Neural progenitor cell (in vitro differentiated cells): ENCODE results near the gene SRPK1.

ENCODE experiments used
- EZH2 ChIP-seq: fragments of 200-600 bp; sonication (generic); IDR thresholded peaks from 2 replicates; pipeline ENCODE4 v1.6.1; 2017; ENCODE audit warnings: antibody characterized with exemption, mild to moderate bottlenecking, moderate library complexity
- TF ChIP-seq, protein P1 (sequence below): fragments of 200-600 bp; sonication (generic); IDR thresholded peaks from 2 replicates; pipeline ENCODE4 v1.5.1; 2017; ENCODE audit warnings: antibody characterized with exemption, mild to moderate bottlenecking

DNA sequence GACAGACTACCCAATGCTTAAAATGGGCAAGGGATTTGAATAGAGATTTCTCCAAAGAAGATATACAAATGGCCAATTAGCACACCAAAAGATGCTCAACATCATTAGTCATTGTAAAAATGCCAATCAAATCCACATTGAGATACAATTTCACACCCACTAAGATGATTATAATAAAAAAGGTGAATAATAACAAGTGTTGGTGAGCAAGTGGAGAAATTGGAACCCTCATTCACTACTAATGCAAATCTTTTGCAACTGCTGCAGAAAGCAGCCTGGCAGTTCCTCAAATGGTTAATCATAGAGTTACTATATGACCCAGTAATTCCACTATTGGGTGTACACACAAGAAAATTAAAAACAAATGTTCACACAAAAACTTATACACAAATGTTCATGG lies 103.4 kb downstream of the SRPK1 start:
- TF ChIP-seq, protein P1, sequence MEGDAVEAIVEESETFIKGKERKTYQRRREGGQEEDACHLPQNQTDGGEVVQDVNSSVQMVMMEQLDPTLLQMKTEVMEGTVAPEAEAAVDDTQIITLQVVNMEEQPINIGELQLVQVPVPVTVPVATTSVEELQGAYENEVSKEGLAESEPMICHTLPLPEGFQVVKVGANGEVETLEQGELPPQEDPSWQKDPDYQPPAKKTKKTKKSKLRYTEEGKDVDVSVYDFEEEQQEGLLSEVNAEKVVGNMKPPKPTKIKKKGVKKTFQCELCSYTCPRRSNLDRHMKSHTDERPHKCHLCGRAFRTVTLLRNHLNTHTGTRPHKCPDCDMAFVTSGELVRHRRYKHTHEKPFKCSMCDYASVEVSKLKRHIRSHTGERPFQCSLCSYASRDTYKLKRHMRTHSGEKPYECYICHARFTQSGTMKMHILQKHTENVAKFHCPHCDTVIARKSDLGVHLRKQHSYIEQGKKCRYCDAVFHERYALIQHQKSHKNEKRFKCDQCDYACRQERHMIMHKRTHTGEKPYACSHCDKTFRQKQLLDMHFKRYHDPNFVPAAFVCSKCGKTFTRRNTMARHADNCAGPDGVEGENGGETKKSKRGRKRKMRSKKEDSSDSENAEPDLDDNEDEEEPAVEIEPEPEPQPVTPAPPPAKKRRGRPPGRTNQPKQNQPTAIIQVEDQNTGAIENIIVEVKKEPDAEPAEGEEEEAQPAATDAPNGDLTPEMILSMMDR = no peak
- TF ChIP-seq EZH2 = no peak
